Hepatocyte (in vitro differentiated cells): Measurements from ENCODE around the gene RNPS1.

ENCODE experiments used
- EZH2 ChIP-seq: fragments of 200-600 bp; sonication (generic); IDR thresholded peaks from 2 replicates; pipeline ENCODE4 v1.6.1; 2016; ENCODE audit warnings: antibody characterized with exemption, mild to moderate bottlenecking, borderline replicate concordance
- EZH2phosphoT487 ChIP-seq: fragments of 200-600 bp; sonication (generic); IDR thresholded peaks from one replicate; pipeline ENCODE4 v1.6.1; 2018; ENCODE audit warnings: antibody characterized with exemption, mild to moderate bottlenecking, low read depth, moderate library complexity; ENCODE audit not compliant: unreplicated experiment, severe bottlenecking
- TF ChIP-seq, protein P1 (sequence below): fragments of 200-600 bp; sonication (generic); IDR thresholded peaks from 2 replicates; pipeline ENCODE4 v1.5.1; 2016; ENCODE audit warnings: antibody characterized with exemption, mild to moderate bottlenecking; ENCODE audit not compliant: poor library complexity

GRCh38 chr16:2206780-2207433 is 61.0 kb downstream of the RNPS1 start:
- TF ChIP-seq, protein P1, sequence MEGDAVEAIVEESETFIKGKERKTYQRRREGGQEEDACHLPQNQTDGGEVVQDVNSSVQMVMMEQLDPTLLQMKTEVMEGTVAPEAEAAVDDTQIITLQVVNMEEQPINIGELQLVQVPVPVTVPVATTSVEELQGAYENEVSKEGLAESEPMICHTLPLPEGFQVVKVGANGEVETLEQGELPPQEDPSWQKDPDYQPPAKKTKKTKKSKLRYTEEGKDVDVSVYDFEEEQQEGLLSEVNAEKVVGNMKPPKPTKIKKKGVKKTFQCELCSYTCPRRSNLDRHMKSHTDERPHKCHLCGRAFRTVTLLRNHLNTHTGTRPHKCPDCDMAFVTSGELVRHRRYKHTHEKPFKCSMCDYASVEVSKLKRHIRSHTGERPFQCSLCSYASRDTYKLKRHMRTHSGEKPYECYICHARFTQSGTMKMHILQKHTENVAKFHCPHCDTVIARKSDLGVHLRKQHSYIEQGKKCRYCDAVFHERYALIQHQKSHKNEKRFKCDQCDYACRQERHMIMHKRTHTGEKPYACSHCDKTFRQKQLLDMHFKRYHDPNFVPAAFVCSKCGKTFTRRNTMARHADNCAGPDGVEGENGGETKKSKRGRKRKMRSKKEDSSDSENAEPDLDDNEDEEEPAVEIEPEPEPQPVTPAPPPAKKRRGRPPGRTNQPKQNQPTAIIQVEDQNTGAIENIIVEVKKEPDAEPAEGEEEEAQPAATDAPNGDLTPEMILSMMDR = no peak
- TF ChIP-seq EZH2 (no peak), EZH2phosphoT487 (no peak)
